ENCODE data around the gene MOXD1. TPM values are rescaled to one million over a fixed set of nuclear protein-coding genes. Genes with fewer than 3 reads are reported as not detected.
A peak's percentile ranks its signal among the peaks of the same experiment; 100 is the strongest.

The MOXD1 gene
- total and polyA plus RNA-seq, 4 donors = 0.25 to 1.2 (median 1.0) TPM; not detected in 1

DNA sequence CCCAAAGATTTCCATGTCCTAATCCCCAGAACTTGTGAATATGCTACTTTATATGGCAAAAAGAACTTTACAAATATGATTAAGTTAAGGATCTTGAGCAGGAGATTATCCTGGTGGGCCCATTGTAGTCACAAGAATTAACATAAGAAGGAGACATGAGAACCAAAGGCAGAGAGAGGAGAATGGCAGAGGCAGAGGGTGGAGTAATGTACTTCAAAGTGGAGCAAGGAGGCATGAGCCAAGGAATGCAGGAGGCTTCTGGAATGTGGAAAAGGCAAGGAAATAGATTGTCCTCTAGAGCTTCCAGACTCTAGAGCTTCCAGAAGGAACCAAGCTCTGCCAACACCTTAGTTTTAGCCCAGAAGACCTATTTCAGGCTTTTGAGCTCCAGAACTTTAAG, 147.4 kb downstream of the MOXD1 start:
- Histone ChIP-seq H3K36me3 (ENCODE audit: control insufficient read depth in 1 of 2, insufficient read depth in 2 of 2, low read length in 1 of 2) (no peaks in the 10 kb centered on the region), H3K4me1 (ENCODE audit: control insufficient read depth in 1 of 2, insufficient read depth in 2 of 2, low read length in 2 of 2) (no peaks in the 10 kb centered on the region), H3K4me3 (ENCODE audit: low read length in 2 of 2) (no peak overlapping the region), H3K9me3 (ENCODE audit: control insufficient read depth, low read length) (peaks cover 3% of the 10 kb centered on the region), H3K27ac (ENCODE audit: low read depth in 1 of 2, low read length in 2 of 2) (no peak overlapping the region), H3K27me3 (ENCODE audit: control insufficient read depth in 1 of 2, insufficient read depth in 2 of 2, low read length in 1 of 2) (no peaks in the 10 kb centered on the region)
- DNase-seq (no peak), ATAC-seq (ENCODE audit: low FRiP score) (no peak)
- intact Hi-C loops (cut with DNase I) = loop anchor here in 1 of 2 donors (10.0 kb wide), 1 partner anchor 329 kb away; no protein-coding TSS in a partner anchor

- Histone ChIP-seq H3K9me3 (ENCODE audit: control insufficient read depth, low read length) (peaks cover 3% of the 10 kb centered on the region), H3K27ac (ENCODE audit: low read depth in 1 of 2, low read length in 2 of 2) (no peak overlapping the region), H3K27me3 (ENCODE audit: control insufficient read depth in 1 of 2, insufficient read depth in 2 of 2, low read length in 1 of 2) (no peaks in the 10 kb centered on the region), H3K4me3 (ENCODE audit: low read length in 2 of 2) (no peak overlapping the region), H3K4me1 (ENCODE audit: control insufficient read depth in 1 of 2, insufficient read depth in 2 of 2, low read length in 2 of 2) (no peaks in the 10 kb centered on the region), H3K36me3 (ENCODE audit: control insufficient read depth in 1 of 2, insufficient read depth in 2 of 2, low read length in 1 of 2) (no peaks in the 10 kb centered on the region)
- intact Hi-C loops (cut with DNase I) = loop anchor here in 1 of 2 donors (10.0 kb wide), 1 partner anchor 328 kb away; no protein-coding TSS in a partner anchor
- ATAC-seq (ENCODE audit: low FRiP score) (no peak), DNase-seq (no peak)
- 86 to 87% methylated on average over 2 of the region's 2 CpGs for WGBS, 2 donors
These were observed 148.1 kb downstream of the MOXD1 start for GRCh38 chr6:132253211-132253610.

- Histone ChIP-seq H3K4me1 (ENCODE audit: control insufficient read depth in 1 of 2, insufficient read depth in 2 of 2, low read length in 2 of 2) (peaks cover 0 to 2% of the 10 kb centered on the region in 2 donors), H3K36me3 (ENCODE audit: control insufficient read depth in 1 of 2, insufficient read depth in 2 of 2, low read length in 1 of 2) (no peaks in the 10 kb centered on the region), H3K27ac (ENCODE audit: low read depth in 1 of 2, low read length in 2 of 2) (no peak overlapping the region), H3K27me3 (ENCODE audit: control insufficient read depth in 1 of 2, insufficient read depth in 2 of 2, low read length in 1 of 2) (no peaks in the 10 kb centered on the region), H3K4me3 (ENCODE audit: low read length in 2 of 2) (no peak overlapping the region), H3K9me3 (ENCODE audit: control insufficient read depth, low read length) (peaks cover 3% of the 10 kb centered on the region)
- intact Hi-C loops (cut with DNase I) = loop anchor here in 1 of 2 donors (10.0 kb wide), 1 partner anchor 327 kb away; no protein-coding TSS in a partner anchor
- ATAC-seq (ENCODE audit: low FRiP score) (no peak), DNase-seq (no peak)
- WGBS, 2 donors = 96 to 98% methylated on average over 4 of the region's 4 CpGs
These were observed 149.2 kb downstream of the MOXD1 start for GRCh38 chr6:132252113-132252512.

- DNase-seq = no peak
- H3K4me1 ChIP-seq (ENCODE audit: control insufficient read depth in 1 of 2, insufficient read depth in 2 of 2, low read length in 2 of 2) = peaks cover 0 to 2% of the 10 kb centered on the region in 2 donors
- no peak overlapping the region for H3K27ac ChIP-seq (ENCODE audit: low read depth in 1 of 2, low read length in 2 of 2)
- ATAC-seq (ENCODE audit: low FRiP score) = no peak
- peaks cover 3% of the 10 kb centered on the region for H3K9me3 ChIP-seq (ENCODE audit: control insufficient read depth, low read length)
- H3K36me3 ChIP-seq (ENCODE audit: control insufficient read depth in 1 of 2, insufficient read depth in 2 of 2, low read length in 1 of 2) = no peaks in the 10 kb centered on the region
- intact Hi-C loops (cut with DNase I) = loop anchor here in 1 of 2 donors (10.0 kb wide), 1 partner anchor 327 kb away; no protein-coding TSS in a partner anchor
- no peak overlapping the region for H3K4me3 ChIP-seq (ENCODE audit: low read length in 2 of 2)
- H3K27me3 ChIP-seq (ENCODE audit: control insufficient read depth in 1 of 2, insufficient read depth in 2 of 2, low read length in 1 of 2) = no peaks in the 10 kb centered on the region
These were observed 149.6 kb downstream of the MOXD1 start for GRCh38 chr6:132251711-132252110.

DNA sequence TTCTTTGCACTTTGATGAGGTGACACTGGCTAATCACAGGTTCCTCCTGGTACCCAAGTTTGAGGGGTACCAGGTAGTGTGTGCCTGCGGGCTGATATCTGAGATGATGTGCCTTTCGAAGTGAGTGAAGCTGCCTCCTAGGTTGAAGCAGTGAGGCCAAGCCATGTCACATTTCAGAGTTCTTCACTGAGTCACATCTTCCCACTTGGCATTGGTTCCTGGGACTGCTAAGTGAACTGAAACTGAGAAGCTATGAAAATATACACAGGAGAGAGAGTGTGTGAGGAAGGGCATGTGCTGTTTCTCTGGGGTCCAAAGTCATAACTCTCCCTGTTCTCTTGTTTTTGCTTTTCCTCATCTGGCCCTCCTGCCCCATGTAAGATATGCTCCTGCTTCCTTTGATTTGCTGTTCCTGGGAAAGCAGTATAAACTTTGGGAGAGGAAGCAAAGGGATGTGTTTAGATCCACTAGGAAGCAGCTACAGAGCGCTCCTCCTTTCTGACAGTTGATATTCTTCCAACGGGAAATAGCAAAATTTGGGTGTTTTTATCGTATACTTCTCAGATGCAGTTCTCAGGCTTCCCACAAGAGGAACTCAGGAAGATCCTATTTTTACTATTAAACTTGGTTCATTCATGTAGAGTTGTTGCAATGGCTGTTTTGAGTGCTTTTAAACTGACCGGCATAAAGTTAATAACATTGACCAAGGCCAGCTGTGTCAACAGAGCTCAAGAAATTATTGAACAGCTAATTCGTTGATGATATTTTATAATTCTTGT, 153.7 kb downstream of the MOXD1 start:
- H3K4me3 ChIP-seq (ENCODE audit: low read length in 2 of 2) = no peak overlapping the region
- H3K27me3 ChIP-seq (ENCODE audit: control insufficient read depth in 1 of 2, insufficient read depth in 2 of 2, low read length in 1 of 2) = no peaks in the 10 kb centered on the region
- H3K9me3 ChIP-seq (ENCODE audit: control insufficient read depth, low read length) = peaks cover 3% of the 10 kb centered on the region
- WGBS, 2 donors = 61 to 73% methylated on average over 7 of the region's 7 CpGs
- peaks cover 0 to 2% of the 10 kb centered on the region in 2 donors for H3K4me1 ChIP-seq (ENCODE audit: control insufficient read depth in 1 of 2, insufficient read depth in 2 of 2, low read length in 2 of 2)
- H3K36me3 ChIP-seq (ENCODE audit: control insufficient read depth in 1 of 2, insufficient read depth in 2 of 2, low read length in 1 of 2) = no peaks in the 10 kb centered on the region
- ATAC-seq (ENCODE audit: low FRiP score) (peak; percentile 36), DNase-seq (no peak)
- intact Hi-C loops (cut with DNase I) = no loop called here
- no peak overlapping the region for H3K27ac ChIP-seq (ENCODE audit: low read depth in 1 of 2, low read length in 2 of 2)

DNA sequence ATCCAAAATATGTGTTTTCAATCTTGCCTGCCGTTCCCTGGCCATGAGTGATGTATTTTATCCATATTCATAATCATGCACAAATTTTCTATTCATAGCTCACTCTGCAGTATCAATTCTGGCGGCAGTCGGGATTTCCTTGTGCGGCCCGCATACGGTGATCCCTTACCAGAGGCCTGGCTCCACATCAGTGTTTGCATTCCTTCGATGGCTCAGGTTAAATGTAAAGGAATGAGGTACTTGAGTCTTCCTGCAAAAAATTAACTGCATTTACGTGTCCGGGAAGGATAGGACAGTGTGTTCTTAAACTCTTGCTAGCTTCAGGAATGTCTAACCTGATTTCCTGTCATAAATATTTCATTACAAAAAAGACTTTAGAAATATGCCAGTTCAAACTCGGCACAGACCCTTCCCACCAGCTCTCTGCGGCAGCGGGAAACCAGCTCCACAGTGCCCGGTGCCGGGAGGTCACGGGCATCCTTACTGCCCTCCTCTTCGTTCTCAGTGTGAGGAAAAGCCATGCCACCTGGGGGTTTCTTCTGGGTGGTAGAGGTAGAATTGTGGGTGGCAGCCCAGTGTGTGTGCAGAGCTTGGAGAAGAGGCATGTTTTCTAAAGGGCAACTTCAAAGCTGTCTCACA, 154.5 kb downstream of the MOXD1 start:
- no peak for ATAC-seq (ENCODE audit: low FRiP score)
- intact Hi-C loops (cut with DNase I) = no loop called here
- Histone ChIP-seq H3K27ac (ENCODE audit: low read depth in 1 of 2, low read length in 2 of 2) (no peak overlapping the region), H3K27me3 (ENCODE audit: control insufficient read depth in 1 of 2, insufficient read depth in 2 of 2, low read length in 1 of 2) (no peaks in the 10 kb centered on the region), H3K4me1 (ENCODE audit: control insufficient read depth in 1 of 2, insufficient read depth in 2 of 2, low read length in 2 of 2) (peaks cover 0 to 2% of the 10 kb centered on the region in 2 donors), H3K9me3 (ENCODE audit: control insufficient read depth, low read length) (no peaks in the 10 kb centered on the region), H3K36me3 (ENCODE audit: control insufficient read depth in 1 of 2, insufficient read depth in 2 of 2, low read length in 1 of 2) (no peaks in the 10 kb centered on the region), H3K4me3 (ENCODE audit: low read length in 2 of 2) (no peak overlapping the region)
- 50 to 57% methylated on average over 16 of the region's 16 CpGs for WGBS, 2 donors
- no peak for DNase-seq

DNA sequence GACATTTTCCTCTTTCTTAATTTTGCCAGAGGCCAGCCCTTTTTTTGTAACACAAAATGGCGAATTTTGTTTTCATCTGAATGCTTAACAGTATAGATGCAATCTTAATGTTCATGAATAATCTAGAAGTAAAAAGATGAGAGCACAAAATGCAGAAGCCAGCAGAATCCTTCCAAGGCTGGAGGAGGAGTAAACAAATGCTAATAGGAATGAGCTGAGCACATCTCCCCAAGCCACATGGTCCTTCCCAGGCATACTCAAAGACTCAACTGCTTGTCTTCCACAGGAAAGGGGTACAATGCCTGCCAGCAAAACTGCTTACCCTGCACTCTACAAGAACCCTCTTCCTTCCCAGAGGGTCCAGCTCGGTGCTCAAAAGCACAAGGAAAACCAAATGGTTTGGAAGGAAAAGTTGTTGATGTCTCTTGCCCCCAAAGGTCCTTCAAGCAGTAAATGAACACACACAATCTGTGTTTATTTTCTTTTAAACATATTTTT, 155.1 kb downstream of the MOXD1 start:
- DNase-seq (no peak), ATAC-seq (ENCODE audit: low FRiP score) (no peak)
- no peaks in the 10 kb centered on the region for H3K36me3 ChIP-seq (ENCODE audit: control insufficient read depth in 1 of 2, insufficient read depth in 2 of 2, low read length in 1 of 2)
- H3K27ac ChIP-seq (ENCODE audit: low read depth in 1 of 2, low read length in 2 of 2) = no peak overlapping the region
- no peaks in the 10 kb centered on the region for H3K9me3 ChIP-seq (ENCODE audit: control insufficient read depth, low read length)
- H3K4me1 ChIP-seq (ENCODE audit: control insufficient read depth in 1 of 2, insufficient read depth in 2 of 2, low read length in 2 of 2) = peaks cover 0 to 2% of the 10 kb centered on the region in 2 donors
- no peaks in the 10 kb centered on the region for H3K27me3 ChIP-seq (ENCODE audit: control insufficient read depth in 1 of 2, insufficient read depth in 2 of 2, low read length in 1 of 2)
- H3K4me3 ChIP-seq (ENCODE audit: low read length in 2 of 2) = no peak overlapping the region
- WGBS, 2 donors = 84 to 87% methylated on average over 2 of the region's 2 CpGs
- intact Hi-C loops (cut with DNase I) = no loop called here

Measured in aorta (tissue), 5 donors.